Esophagus squamous epithelium (tissue), 4 donors: ENCODE results near the gene KLHL5.

Source experiments
- POLR2A ChIP-seq, 4 donors: fragments of 450-650 bp; IDR thresholded peaks; one replicate each; pipeline ENCODE4 v1.6.1; 2017; ENCODE audit warnings: antibody characterized with exemption in 4 of 4, mild to moderate bottlenecking in 4 of 4, moderate library complexity in 3 of 4
- TF ChIP-seq, protein P1 (sequence below), 6 experiments: fragments of 450-650 bp in 4 of 6; fragments of 200-600 bp in 2 of 6; sonication (generic) in 2 of 6; IDR thresholded peaks; one replicate each; pipeline ENCODE4 v1.5.1; 2016 to 2019; ENCODE audit warnings: antibody characterized with exemption in 6 of 6, mild to moderate bottlenecking in 4 of 6, moderate library complexity in 4 of 6

DNA sequence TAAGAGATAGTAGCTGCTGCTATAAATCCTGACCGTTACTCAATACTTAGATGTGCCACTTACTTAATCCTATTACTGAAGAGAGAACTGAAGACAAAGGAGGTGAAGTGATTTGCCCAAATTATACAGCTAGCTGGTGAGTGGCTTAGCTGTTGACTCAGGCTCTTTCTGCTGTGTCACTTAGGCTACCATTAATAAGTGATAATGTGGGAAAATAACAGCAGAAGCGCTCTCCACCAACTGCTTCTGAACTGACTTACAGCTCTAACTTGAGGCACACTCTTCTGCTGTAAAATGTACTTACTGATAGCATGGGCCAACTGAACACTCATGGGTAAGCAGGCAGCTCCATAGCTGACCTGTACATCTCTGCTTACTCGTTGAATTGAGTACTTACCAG, 7.5 kb upstream of the KLHL5 start:
- TF ChIP-seq, protein P1, sequence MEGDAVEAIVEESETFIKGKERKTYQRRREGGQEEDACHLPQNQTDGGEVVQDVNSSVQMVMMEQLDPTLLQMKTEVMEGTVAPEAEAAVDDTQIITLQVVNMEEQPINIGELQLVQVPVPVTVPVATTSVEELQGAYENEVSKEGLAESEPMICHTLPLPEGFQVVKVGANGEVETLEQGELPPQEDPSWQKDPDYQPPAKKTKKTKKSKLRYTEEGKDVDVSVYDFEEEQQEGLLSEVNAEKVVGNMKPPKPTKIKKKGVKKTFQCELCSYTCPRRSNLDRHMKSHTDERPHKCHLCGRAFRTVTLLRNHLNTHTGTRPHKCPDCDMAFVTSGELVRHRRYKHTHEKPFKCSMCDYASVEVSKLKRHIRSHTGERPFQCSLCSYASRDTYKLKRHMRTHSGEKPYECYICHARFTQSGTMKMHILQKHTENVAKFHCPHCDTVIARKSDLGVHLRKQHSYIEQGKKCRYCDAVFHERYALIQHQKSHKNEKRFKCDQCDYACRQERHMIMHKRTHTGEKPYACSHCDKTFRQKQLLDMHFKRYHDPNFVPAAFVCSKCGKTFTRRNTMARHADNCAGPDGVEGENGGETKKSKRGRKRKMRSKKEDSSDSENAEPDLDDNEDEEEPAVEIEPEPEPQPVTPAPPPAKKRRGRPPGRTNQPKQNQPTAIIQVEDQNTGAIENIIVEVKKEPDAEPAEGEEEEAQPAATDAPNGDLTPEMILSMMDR (IDR thresholded peaks at IDR 0.05) = no peak
- no peak for TF ChIP-seq POLR2A (IDR thresholded peaks at IDR 0.05)
